ENCODE measurements around the gene ANGPT4. TPM values are rescaled to one million over a fixed set of nuclear protein-coding genes. Genes with fewer than 3 reads are reported as not detected.

ANGPT4 gene
- total RNA-seq, 1 experiment from 2014 or later: 0.20 TPM

DNA sequence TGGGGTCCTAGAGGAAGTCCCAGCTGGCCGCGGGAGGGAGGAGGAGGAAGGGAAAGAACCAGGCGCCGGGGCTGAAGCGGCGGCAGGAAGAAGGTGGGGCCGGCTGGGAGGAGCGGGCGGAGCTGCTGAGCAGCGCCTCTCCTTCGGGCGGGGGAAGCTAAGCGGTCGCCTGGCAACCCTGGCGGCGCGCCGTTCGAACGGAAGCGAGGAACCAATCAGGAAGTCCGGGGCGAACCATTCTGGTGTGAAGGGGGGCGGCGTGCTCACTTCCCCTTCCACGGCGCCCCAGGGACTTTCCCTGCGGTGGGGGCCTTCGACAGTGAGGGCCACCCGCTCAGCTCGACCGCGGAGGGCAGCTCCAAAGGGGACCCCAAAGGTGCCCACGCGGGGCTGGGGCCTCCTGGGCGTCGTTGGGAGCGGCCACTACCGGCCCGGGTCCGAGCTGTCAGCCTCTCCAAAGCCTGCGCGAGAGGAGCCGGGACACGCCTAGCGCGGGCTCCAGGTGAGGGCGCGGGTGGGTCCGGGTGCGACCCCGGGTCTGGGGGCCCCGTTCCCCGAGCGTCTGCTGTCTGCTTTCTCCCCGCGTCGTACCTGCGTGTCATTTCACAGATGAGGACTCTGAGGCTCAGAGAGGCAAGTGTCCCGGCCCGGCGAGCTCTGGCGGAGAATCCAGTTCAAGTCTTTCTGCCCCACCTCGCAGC, 82.5 kb downstream of the ANGPT4 start, which contains the start of gene FAM110A (continued):
- TF ChIP-seq, protein P1, sequence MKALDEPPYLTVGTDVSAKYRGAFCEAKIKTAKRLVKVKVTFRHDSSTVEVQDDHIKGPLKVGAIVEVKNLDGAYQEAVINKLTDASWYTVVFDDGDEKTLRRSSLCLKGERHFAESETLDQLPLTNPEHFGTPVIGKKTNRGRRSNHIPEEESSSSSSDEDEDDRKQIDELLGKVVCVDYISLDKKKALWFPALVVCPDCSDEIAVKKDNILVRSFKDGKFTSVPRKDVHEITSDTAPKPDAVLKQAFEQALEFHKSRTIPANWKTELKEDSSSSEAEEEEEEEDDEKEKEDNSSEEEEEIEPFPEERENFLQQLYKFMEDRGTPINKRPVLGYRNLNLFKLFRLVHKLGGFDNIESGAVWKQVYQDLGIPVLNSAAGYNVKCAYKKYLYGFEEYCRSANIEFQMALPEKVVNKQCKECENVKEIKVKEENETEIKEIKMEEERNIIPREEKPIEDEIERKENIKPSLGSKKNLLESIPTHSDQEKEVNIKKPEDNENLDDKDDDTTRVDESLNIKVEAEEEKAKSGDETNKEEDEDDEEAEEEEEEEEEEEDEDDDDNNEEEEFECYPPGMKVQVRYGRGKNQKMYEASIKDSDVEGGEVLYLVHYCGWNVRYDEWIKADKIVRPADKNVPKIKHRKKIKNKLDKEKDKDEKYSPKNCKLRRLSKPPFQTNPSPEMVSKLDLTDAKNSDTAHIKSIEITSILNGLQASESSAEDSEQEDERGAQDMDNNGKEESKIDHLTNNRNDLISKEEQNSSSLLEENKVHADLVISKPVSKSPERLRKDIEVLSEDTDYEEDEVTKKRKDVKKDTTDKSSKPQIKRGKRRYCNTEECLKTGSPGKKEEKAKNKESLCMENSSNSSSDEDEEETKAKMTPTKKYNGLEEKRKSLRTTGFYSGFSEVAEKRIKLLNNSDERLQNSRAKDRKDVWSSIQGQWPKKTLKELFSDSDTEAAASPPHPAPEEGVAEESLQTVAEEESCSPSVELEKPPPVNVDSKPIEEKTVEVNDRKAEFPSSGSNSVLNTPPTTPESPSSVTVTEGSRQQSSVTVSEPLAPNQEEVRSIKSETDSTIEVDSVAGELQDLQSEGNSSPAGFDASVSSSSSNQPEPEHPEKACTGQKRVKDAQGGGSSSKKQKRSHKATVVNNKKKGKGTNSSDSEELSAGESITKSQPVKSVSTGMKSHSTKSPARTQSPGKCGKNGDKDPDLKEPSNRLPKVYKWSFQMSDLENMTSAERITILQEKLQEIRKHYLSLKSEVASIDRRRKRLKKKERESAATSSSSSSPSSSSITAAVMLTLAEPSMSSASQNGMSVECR (CRISPR knock-in tag; IDR thresholded peaks at IDR 0.05; ENCODE audit: borderline replicate concordance): peak; percentile 36; the same call in 1 of the 2 replicates
- TF ChIP-seq HMGA2 (CRISPR knock-in tag; IDR thresholded peaks at IDR 0.05) (no peak), GABPB1 (CRISPR knock-in tag; IDR thresholded peaks at IDR 0.05) (peak; percentile 82), ESRRA (CRISPR knock-in tag; IDR thresholded peaks at IDR 0.05; ENCODE audit: borderline replicate concordance) (no peak), ZNF232 (CRISPR knock-in tag; IDR thresholded peaks at IDR 0.05) (no peak), RORB (CRISPR knock-in tag; IDR thresholded peaks at IDR 0.05) (no peak), FOXJ3 (CRISPR knock-in tag; IDR thresholded peaks at IDR 0.05; ENCODE audit: borderline replicate concordance) (no peak)
- TF ChIP-seq, protein P2, sequence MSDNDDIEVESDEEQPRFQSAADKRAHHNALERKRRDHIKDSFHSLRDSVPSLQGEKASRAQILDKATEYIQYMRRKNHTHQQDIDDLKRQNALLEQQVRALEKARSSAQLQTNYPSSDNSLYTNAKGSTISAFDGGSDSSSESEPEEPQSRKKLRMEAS (CRISPR knock-in tag; IDR thresholded peaks at IDR 0.05): peak; percentile 67; the same call in 1 of the 2 replicates
- TF ChIP-seq, protein P3, sequence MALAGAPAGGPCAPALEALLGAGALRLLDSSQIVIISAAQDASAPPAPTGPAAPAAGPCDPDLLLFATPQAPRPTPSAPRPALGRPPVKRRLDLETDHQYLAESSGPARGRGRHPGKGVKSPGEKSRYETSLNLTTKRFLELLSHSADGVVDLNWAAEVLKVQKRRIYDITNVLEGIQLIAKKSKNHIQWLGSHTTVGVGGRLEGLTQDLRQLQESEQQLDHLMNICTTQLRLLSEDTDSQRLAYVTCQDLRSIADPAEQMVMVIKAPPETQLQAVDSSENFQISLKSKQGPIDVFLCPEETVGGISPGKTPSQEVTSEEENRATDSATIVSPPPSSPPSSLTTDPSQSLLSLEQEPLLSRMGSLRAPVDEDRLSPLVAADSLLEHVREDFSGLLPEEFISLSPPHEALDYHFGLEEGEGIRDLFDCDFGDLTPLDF (CRISPR knock-in tag; IDR thresholded peaks at IDR 0.05): no peak
- TF ChIP-seq, protein P4, sequence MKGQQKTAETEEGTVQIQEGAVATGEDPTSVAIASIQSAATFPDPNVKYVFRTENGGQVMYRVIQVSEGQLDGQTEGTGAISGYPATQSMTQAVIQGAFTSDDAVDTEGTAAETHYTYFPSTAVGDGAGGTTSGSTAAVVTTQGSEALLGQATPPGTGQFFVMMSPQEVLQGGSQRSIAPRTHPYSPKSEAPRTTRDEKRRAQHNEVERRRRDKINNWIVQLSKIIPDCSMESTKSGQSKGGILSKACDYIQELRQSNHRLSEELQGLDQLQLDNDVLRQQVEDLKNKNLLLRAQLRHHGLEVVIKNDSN (CRISPR knock-in tag; IDR thresholded peaks at IDR 0.05): no peak
- TF ChIP-seq, protein P5, sequence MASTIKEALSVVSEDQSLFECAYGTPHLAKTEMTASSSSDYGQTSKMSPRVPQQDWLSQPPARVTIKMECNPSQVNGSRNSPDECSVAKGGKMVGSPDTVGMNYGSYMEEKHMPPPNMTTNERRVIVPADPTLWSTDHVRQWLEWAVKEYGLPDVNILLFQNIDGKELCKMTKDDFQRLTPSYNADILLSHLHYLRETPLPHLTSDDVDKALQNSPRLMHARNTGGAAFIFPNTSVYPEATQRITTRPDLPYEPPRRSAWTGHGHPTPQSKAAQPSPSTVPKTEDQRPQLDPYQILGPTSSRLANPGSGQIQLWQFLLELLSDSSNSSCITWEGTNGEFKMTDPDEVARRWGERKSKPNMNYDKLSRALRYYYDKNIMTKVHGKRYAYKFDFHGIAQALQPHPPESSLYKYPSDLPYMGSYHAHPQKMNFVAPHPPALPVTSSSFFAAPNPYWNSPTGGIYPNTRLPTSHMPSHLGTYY (CRISPR knock-in tag; IDR thresholded peaks at IDR 0.05): no peak
- TF ChIP-seq, protein P6, sequence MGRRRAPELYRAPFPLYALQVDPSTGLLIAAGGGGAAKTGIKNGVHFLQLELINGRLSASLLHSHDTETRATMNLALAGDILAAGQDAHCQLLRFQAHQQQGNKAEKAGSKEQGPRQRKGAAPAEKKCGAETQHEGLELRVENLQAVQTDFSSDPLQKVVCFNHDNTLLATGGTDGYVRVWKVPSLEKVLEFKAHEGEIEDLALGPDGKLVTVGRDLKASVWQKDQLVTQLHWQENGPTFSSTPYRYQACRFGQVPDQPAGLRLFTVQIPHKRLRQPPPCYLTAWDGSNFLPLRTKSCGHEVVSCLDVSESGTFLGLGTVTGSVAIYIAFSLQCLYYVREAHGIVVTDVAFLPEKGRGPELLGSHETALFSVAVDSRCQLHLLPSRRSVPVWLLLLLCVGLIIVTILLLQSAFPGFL (CRISPR knock-in tag; IDR thresholded peaks at IDR 0.05; ENCODE audit: borderline replicate concordance): no peak

DNA sequence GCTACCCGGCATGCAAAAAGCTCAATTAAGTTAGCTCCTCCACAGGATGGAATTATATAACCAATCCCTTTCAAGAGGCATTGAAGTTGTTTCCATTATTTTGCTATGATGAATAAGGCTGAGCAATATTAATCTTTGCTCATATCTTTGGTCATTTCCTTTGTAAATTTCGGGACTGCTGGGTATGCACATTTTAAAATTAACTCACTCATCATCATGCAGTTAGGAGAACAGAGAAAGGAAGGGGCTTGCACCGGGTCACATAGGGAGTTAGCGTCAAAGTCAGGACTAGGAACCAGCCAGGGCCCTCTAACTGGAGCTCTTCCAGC, 83.0 kb downstream of the ANGPT4 start:
- Mint-ChIP-seq H3K27ac (no peak overlapping the region), H3K9me3 (peaks cover 7% of the 10 kb centered on the region), H3K4me3 (peak overlapping the region; percentile 76), H3K27me3 (ENCODE audit: low read depth) (peaks cover 20% of the 10 kb centered on the region), H3K36me3 (peaks cover 4% of the 10 kb centered on the region), H3K4me1 (peaks cover 12% of the 10 kb centered on the region)
- ChIA-PET CTCF (interaction anchor here (0.5 to 4.5 kb wide), 16 partner anchors 11 to 1693 kb away, joined by 3 to 30 read pairs (median 7); no protein-coding TSS in a partner anchor), POLR2A (interaction anchor here (0.8 to 1.1 kb wide), 2 partner anchors 10 to 11 kb away, joined by 3 to 4 read pairs; no protein-coding TSS in a partner anchor)
- no peak for DNase-seq (ENCODE audit: low spot score)
- no peak for ATAC-seq
- TF ChIP-seq SP1 (CRISPR knock-in tag; conservative IDR thresholded peaks at IDR 0.05) (no peak), ZNF263 (CRISPR knock-in tag; IDR thresholded peaks at IDR 0.05; ENCODE audit: low read depth) (no peak), ZNF121 (CRISPR knock-in tag; IDR thresholded peaks at IDR 0.05) (no peak), FOXJ3 (CRISPR knock-in tag; IDR thresholded peaks at IDR 0.05; ENCODE audit: borderline replicate concordance) (no peak), TCF7 (CRISPR knock-in tag; IDR thresholded peaks at IDR 0.05; ENCODE audit: low read depth) (no peak), ATF1 (CRISPR knock-in tag; IDR thresholded peaks at IDR 0.05) (no peak), SMAD4 (CRISPR knock-in tag; IDR thresholded peaks at IDR 0.05) (no peak), ZNF138 (CRISPR knock-in tag; conservative IDR thresholded peaks at IDR 0.05) (no peak), NFATC4 (CRISPR knock-in tag; IDR thresholded peaks at IDR 0.05) (no peak), EMX1 (CRISPR knock-in tag; IDR thresholded peaks at IDR 0.05) (no peak)
- TF ChIP-seq, protein P6 (CRISPR knock-in tag; IDR thresholded peaks at IDR 0.05; ENCODE audit: borderline replicate concordance): no peak
- TF ChIP-seq, protein P7, sequence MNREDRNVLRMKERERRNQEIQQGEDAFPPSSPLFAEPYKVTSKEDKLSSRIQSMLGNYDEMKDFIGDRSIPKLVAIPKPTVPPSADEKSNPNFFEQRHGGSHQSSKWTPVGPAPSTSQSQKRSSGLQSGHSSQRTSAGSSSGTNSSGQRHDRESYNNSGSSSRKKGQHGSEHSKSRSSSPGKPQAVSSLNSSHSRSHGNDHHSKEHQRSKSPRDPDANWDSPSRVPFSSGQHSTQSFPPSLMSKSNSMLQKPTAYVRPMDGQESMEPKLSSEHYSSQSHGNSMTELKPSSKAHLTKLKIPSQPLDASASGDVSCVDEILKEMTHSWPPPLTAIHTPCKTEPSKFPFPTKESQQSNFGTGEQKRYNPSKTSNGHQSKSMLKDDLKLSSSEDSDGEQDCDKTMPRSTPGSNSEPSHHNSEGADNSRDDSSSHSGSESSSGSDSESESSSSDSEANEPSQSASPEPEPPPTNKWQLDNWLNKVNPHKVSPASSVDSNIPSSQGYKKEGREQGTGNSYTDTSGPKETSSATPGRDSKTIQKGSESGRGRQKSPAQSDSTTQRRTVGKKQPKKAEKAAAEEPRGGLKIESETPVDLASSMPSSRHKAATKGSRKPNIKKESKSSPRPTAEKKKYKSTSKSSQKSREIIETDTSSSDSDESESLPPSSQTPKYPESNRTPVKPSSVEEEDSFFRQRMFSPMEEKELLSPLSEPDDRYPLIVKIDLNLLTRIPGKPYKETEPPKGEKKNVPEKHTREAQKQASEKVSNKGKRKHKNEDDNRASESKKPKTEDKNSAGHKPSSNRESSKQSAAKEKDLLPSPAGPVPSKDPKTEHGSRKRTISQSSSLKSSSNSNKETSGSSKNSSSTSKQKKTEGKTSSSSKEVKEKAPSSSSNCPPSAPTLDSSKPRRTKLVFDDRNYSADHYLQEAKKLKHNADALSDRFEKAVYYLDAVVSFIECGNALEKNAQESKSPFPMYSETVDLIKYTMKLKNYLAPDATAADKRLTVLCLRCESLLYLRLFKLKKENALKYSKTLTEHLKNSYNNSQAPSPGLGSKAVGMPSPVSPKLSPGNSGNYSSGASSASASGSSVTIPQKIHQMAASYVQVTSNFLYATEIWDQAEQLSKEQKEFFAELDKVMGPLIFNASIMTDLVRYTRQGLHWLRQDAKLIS (CRISPR knock-in tag; IDR thresholded peaks at IDR 0.05; ENCODE audit: borderline replicate concordance): no peak

Measured in WTC11 (cell line).